GM13977 (cell line): ENCODE results near the gene CST1.
"Not testable (repeated sequence)": the region's sequence is repeated elsewhere in the genome, so short reads cannot be mapped to it uniquely, and the experiment has no call there.

Experiments used
- DNase-seq: peaks from one replicate; pipeline ENCODE4 v3.0.0; 2012; ENCODE audit warnings: low spot score
- in situ Hi-C: fragments of 300-500 bp; cut with MboI; formaldehyde crosslinking; loops from one replicate; pipeline ENCODE4 v1.12.0; 2022; ENCODE audit warnings: low sequenced_read_pairs, low pct_unique_long_range_greater_than_20kb, mixed read lengths, inconsistent platforms; ENCODE audit not compliant: unreplicated experiment
- TF ChIP-seq, protein P1 (sequence below): IDR thresholded peaks from 2 replicates; pipeline ENCODE4 v1.5.1; 2012; ENCODE audit warnings: mild to moderate bottlenecking, control low read depth; ENCODE audit not compliant: insufficient read depth; ENCODE audit errors: extremely low read depth, missing control alignments

CST1 gene

DNA sequence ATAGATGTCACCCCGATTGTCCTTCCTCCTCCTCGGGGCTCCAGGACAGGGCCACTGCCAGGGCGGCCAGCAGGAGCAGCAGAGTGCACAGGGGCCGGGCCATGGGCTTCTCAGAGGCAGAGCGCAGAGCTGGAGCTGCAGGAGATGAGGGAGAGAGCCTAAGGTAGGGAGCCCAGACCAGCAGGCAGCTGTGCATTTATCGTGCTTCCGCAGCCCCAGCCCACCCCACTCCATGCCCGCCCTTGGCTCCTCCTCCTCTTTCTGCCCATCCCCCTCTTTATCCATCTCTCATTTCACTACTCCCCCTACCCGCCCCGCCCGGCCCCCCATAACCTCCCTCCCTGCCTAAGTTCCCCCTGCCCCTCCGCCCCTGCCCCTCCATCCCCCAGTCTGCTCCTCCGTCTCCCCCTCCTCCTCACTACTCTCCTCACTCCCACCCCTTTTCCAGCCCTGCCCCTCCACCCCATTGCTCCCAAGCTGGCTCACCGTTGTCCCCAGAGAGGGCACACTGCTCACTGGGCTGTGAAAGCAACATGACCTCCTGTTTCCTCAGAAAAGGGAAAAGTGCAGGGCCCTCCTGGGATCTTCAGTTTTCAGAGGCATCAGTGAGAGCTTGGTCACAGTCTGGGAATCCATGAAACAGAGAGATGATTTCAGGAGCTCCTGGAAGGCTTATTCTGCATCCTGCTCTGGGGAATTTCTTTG lies 25.5 kb upstream of the CST1 start:
- in situ Hi-C loops, result no loop called here
- DNase-seq, result no peak
- TF ChIP-seq, protein P1, sequence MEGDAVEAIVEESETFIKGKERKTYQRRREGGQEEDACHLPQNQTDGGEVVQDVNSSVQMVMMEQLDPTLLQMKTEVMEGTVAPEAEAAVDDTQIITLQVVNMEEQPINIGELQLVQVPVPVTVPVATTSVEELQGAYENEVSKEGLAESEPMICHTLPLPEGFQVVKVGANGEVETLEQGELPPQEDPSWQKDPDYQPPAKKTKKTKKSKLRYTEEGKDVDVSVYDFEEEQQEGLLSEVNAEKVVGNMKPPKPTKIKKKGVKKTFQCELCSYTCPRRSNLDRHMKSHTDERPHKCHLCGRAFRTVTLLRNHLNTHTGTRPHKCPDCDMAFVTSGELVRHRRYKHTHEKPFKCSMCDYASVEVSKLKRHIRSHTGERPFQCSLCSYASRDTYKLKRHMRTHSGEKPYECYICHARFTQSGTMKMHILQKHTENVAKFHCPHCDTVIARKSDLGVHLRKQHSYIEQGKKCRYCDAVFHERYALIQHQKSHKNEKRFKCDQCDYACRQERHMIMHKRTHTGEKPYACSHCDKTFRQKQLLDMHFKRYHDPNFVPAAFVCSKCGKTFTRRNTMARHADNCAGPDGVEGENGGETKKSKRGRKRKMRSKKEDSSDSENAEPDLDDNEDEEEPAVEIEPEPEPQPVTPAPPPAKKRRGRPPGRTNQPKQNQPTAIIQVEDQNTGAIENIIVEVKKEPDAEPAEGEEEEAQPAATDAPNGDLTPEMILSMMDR, result no peak

DNA sequence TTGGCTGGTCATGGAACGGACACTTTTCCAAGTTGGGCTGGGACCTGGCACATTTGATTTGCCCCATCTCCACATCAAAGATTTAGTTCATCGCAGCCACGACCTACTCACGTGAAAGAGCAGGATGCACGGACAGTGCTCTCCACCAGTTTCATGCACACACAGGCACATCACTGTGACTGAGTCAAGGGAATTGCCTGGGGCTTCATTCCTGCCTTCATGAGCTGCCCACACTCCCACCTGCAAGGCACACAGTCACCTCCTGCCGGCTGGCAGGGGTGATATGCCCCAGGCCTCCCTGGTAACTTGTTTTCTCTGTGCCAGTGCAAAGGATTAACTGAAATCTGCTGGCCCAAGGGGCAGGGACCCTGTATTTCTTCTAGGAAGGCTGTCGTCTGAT lies 23.3 kb upstream of the CST1 start:
- TF ChIP-seq, protein P1, result no peak
- in situ Hi-C loops, result no loop called here
- no peak for DNase-seq

DNA sequence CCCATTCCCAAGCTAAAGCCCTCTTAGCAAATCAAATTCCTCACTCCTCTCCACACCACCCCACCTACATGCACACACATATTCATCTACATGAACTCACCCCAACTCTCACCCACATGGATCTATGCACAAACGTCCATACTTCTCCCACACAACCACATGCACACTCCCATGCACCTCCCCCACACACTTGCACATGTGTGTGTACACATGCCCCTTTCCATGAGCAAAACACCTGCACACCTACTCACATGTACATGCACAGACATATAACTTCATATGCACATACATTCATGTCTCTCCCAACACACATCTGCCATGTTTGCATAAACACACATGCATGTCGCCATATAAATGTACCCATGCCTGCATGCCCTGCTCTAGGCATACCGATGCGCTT lies 22.8 kb upstream of the CST1 start:
- TF ChIP-seq, protein P1, result no peak
- in situ Hi-C loops, result no loop called here
- DNase-seq, result no peak

DNA sequence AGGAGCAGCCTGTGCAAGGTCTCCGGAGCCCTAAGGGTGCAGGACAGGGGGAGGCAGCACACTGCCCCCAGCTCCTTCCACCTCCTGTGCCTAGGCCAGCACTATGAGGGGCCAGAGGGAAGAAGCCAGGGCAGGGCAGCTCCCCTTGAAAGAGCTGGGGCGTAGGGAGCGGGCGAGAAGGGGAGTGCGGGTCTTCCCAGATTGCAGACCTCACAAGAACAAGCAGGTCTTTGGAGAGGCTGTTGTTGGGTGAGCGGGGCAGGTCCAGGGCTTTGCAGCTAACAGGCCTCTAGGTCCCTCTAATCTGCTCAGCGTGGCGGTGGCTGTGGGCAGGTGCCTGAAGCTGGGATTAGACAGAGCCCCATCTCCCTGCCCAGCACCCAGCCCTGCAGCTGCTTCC lies 22.4 kb upstream of the CST1 start:
- in situ Hi-C loops, result no loop called here
- no peak for DNase-seq
- TF ChIP-seq, protein P1, result no peak

DNA sequence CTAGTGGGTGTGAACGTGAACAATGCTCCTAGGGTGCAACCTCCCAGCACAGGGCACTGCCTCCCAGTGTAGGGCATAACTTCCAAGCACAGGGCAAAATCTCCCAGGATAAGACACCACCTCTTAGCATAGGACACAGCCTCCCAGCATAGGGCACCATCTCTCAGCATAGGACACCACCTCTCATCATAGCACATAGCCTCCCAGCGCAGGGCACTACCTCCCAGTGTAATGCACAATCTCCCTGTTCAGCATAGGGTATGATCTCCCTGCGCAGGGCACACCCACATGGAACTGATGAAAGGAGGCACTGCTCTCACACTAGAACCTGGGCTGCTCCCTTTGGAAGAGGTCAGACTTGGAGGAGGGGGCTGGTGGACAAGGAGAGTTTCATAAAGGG lies 21.3 kb upstream of the CST1 start:
- DNase-seq, result no peak
- in situ Hi-C loops, result no loop called here
- TF ChIP-seq, protein P1, result no peak

DNA sequence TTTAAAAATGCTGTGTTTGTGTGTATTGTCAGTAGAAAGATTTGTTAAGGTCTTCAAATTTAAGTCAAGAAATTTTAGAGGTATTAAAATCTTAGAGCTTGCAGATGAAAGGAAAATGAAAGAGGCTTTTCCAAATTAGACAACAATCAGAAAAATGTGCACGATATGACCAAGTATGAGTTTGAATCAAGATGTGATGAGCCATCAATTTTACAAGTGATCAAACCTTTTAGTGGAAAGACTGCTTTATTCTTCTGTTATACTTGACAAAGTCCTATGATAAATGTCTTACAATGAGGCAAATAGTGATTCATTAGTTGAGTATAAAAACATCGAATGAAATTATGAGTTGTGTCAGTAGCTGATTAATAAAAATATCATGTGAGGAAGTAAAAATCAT lies 19.6 kb upstream of the CST1 start:
- DNase-seq, result no peak
- TF ChIP-seq, protein P1, result no peak
- in situ Hi-C loops, result no loop called here

DNA sequence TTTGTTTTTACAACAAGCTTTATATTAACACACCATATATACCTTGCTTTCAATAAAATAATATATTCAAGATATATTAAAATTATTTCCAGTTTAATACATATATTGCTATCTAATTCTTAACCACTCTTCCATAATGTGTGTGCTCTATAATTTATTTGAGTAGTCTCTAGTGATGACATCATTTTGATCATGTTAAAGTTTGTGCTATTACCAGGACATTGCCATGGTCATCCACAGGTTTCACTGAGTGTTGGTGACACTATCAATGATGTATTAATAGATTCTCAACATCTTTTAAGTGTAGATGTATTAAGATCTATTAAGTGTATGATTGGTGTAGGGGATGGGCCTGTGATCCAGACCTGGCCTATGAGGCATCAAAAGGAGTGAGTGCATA lies 17.8 kb upstream of the CST1 start:
- DNase-seq, in situ Hi-C loops: not testable (repeated sequence)
